ENCODE results near the gene ACP1. TPM values are rescaled to one million over a fixed set of nuclear protein-coding genes. Genes with fewer than 3 reads are reported as not detected.

ACP1 gene
- total RNA-seq, 3 donors from 2014 or later (not counting 1 experiment from before 2014, with no cell fraction given), result 87.2 to 104 (median 102) TPM

GRCh38 chr2:309148-309953 lies 44.6 kb downstream of the ACP1 start:
- H3K4me3 ChIP-seq (ENCODE audit: low read length), result no peak overlapping the region
- Mint-ChIP-seq H3K36me3 (no peaks in the 10 kb centered on the region), H3K27ac (no peak overlapping the region), H3K27me3 (ENCODE audit: low read depth in 2 of 2) (peaks cover 8 to 12% of the 10 kb centered on the region in 2 donors), H3K4me1 (peaks cover 0 to 7% of the 10 kb centered on the region in 2 donors), H3K9me3 (no peaks in the 10 kb centered on the region), H3K4me3 (no peak overlapping the region)
- 71% methylated on average over 13 of the region's 13 CpGs for WGBS (ENCODE audit: insufficient coverage)
- H3K4me1 ChIP-seq (ENCODE audit: control insufficient read depth, insufficient read depth, low read length), result no peaks in the 10 kb centered on the region
- no peaks in the 10 kb centered on the region for H3K27me3 ChIP-seq (ENCODE audit: control insufficient read depth, insufficient read depth, low read length)
- no peak for TF ChIP-seq CTCF (IDR thresholded peaks at IDR 0.05)
- no peak overlapping the region for H3K27ac ChIP-seq (ENCODE audit: low read length)
- no peak for DNase-seq
- intact Hi-C loops (cut with micrococcal nuclease), result no loop called here
- H3K36me3 ChIP-seq (ENCODE audit: control insufficient read depth, insufficient read depth, low read length), result no peaks in the 10 kb centered on the region
- no peaks in the 10 kb centered on the region for H3K9me3 ChIP-seq (ENCODE audit: control insufficient read depth, insufficient read depth, low read length)
- ATAC-seq, result no peak

- Histone ChIP-seq H3K9me3 (ENCODE audit: control insufficient read depth, insufficient read depth, low read length) (no peaks in the 10 kb centered on the region), H3K4me1 (ENCODE audit: control insufficient read depth, insufficient read depth, low read length) (no peaks in the 10 kb centered on the region), H3K4me3 (ENCODE audit: low read length) (no peak overlapping the region), H3K36me3 (ENCODE audit: control insufficient read depth, insufficient read depth, low read length) (no peaks in the 10 kb centered on the region), H3K27ac (ENCODE audit: low read length) (no peak overlapping the region), H3K27me3 (ENCODE audit: control insufficient read depth, insufficient read depth, low read length) (no peaks in the 10 kb centered on the region)
- H3K9me3 Mint-ChIP-seq, result no peaks in the 10 kb centered on the region
- H3K4me1 Mint-ChIP-seq, result peaks cover 0 to 7% of the 10 kb centered on the region in 2 donors
- 82% methylated on average over 9 of the region's 10 CpGs for WGBS (ENCODE audit: insufficient coverage)
- ATAC-seq (no peak), DNase-seq (no peak)
- H3K27ac Mint-ChIP-seq, result no peak overlapping the region
- H3K4me3 Mint-ChIP-seq, result no peak overlapping the region
- H3K36me3 Mint-ChIP-seq, result no peaks in the 10 kb centered on the region
- peaks cover 8 to 12% of the 10 kb centered on the region in 2 donors for H3K27me3 Mint-ChIP-seq (ENCODE audit: low read depth in 2 of 2)
- TF ChIP-seq CTCF (IDR thresholded peaks at IDR 0.05), result no peak
- intact Hi-C loops (cut with micrococcal nuclease), result no loop called here
Observed at GRCh38 chr2:309954-310510, 45.3 kb downstream of the ACP1 start.

GRCh38 chr2:310994-311393 lies 46.2 kb downstream of the ACP1 start:
- intact Hi-C loops (cut with micrococcal nuclease), result no loop called here
- peaks cover 0 to 7% of the 10 kb centered on the region in 2 donors for H3K4me1 Mint-ChIP-seq
- H3K4me3 Mint-ChIP-seq, result no peak overlapping the region
- peaks cover 5 to 15% of the 10 kb centered on the region in 2 donors for H3K27me3 Mint-ChIP-seq (ENCODE audit: low read depth in 2 of 2)
- Histone ChIP-seq H3K27ac (ENCODE audit: low read length) (no peak overlapping the region), H3K4me3 (ENCODE audit: low read length) (no peak overlapping the region), H3K36me3 (ENCODE audit: control insufficient read depth, insufficient read depth, low read length) (no peaks in the 10 kb centered on the region), H3K27me3 (ENCODE audit: control insufficient read depth, insufficient read depth, low read length) (no peaks in the 10 kb centered on the region), H3K4me1 (ENCODE audit: control insufficient read depth, insufficient read depth, low read length) (no peaks in the 10 kb centered on the region), H3K9me3 (ENCODE audit: control insufficient read depth, insufficient read depth, low read length) (no peaks in the 10 kb centered on the region)
- H3K36me3 Mint-ChIP-seq, result no peaks in the 10 kb centered on the region
- no peak for TF ChIP-seq CTCF (IDR thresholded peaks at IDR 0.05)
- no peaks in the 10 kb centered on the region for H3K9me3 Mint-ChIP-seq
- no peak overlapping the region for H3K27ac Mint-ChIP-seq
- DNase-seq (no peak), ATAC-seq (no peak)
- 84% methylated on average over 5 of the region's 5 CpGs for WGBS (ENCODE audit: insufficient coverage)
